ENCODE data around the gene RGS8.

RGS8 gene

GRCh38 chr1:182639330-182639729 is 45.1 kb downstream of the RGS8 start:
- no peak for DNase-seq (ENCODE audit: low spot score)

- DNase-seq (ENCODE audit: low spot score), result no peak
Measured at GRCh38 chr1:182637769-182638168, 46.6 kb downstream of the RGS8 start.

- DNase-seq (ENCODE audit: low spot score), result no peak
Measured at GRCh38 chr1:182635871-182636270, 48.5 kb downstream of the RGS8 start.
